ENCODE data around the gene MKRN2OS.

Gene MKRN2OS, protein sequence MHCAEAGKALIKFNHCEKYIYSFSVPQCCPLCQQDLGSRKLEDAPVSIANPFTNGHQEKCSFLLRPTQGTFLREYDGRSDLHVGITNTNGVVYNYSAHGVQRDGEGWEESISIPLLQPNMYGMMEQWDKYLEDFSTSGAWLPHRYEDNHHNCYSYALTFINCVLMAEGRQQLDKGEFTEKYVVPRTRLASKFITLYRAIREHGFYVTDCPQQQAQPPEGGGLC

DNA sequence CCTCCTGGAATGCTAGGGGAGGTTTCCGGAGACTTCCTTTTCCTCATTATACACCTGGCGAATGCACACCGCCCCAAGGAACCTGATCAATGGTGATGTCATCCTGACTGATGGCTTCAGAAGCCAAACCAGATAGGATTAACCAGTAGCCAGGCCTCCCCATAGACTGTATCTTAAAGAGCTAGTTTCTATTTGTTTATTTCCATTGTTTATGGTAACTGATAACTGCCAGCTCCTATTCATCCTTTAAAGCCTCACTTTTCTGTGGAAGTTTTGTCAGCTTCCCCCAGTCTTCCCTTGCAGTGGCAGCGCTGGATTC lies at the start of gene MKRN2OS:
TSS of gene MKRN2OS (minus strand) at position 27 of the 319 bp plus-strand sequence. CDS start 35 bp downstream, outside the sequence.
- no peak for DNase-seq (ENCODE audit: low spot score)

DNA sequence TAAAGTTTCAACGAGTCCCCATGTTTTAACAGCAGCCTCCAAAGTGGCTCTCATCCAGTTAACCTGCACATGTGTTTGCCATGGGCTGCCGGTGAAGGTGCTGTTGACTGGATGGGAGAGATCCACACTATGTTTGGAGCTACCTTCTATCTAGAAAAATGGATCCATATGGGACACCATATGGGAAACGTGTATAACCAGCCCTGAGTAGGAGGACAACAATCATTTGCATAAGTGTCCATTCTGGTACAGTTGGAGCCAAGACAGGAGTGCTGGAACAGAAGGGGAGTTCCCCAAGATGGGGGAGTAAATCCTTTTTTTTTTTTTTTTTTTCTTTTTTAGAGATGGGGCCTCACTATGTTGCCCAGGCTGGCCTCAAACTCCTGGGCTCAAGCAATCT lies 48.2 kb upstream of the MKRN2OS start:
- no peak for DNase-seq (ENCODE audit: low spot score)

DNA sequence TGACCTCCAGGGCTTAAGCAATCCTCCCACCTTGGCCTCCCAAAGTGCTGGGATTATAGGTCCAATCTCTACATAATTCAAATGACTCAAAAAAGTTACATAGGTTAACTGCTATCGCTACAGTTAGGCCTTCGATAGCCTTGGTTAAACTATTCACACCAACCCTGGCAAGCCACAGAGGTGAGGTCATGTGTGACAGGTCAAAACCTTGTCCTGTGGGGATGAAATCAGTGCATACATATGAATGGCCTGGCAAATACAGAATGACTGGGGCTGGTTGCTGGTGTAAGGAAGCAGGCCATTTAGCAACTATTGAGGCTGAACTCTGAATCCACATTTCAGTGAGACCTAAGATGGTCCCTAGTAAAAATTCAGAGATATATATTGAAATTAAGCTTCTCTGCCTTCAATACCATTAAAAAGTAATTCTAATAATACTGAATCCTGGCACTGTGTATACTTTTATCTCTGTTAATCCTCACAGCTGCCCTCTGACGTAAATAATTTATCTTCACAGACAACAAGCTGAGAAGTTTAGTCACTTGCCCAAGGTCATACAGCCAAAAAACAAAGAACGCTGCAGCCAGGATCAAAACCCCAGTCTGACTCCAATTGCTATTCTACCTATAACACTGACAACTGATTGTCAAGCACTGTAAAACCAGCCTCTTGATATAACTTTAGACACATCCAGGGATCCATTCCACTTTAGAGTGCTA lies 46.9 kb upstream of the MKRN2OS start:
- no peak for DNase-seq (ENCODE audit: low spot score)

DNA sequence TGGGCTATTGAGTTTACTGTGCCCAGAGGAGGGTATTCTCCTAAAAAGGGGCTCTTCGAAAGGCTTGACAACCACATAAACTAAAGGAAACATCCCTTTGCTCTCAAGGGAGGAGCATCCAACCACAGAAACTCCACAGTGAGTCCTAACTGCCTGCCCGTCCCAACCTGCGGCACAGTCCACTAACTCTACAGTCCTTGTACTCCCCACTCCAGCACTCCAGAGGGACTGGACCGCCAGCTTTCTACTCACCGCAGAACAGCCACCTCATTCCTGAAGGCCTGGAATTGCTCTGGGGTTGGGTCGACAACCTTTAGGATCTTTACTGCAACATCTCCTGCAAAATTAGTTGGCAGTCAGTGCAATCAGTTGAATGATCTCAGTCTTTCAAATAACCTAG lies 46.2 kb upstream of the MKRN2OS start:
- DNase-seq (ENCODE audit: low spot score) = no peak

DNA sequence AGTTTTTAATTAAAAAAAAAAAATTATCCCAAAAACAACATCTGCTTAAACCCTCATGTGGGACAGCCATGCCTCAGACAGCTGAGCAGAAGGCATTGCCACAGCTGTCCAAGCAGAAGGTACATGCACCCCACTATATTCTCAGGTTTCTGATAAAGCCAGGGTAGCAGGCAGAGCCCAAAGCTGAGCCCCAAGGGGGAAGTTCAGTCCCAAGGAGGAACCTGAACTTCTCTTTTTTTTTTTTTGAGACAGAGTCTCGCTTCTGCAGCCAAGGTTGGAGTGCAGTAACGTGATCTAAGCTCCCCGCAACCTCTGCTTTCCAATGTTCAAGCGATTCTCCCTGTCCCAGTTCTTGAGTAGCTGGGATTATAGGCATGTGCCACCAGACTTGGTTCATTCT lies 44.8 kb upstream of the MKRN2OS start:
- no peak for DNase-seq (ENCODE audit: low spot score)

DNA sequence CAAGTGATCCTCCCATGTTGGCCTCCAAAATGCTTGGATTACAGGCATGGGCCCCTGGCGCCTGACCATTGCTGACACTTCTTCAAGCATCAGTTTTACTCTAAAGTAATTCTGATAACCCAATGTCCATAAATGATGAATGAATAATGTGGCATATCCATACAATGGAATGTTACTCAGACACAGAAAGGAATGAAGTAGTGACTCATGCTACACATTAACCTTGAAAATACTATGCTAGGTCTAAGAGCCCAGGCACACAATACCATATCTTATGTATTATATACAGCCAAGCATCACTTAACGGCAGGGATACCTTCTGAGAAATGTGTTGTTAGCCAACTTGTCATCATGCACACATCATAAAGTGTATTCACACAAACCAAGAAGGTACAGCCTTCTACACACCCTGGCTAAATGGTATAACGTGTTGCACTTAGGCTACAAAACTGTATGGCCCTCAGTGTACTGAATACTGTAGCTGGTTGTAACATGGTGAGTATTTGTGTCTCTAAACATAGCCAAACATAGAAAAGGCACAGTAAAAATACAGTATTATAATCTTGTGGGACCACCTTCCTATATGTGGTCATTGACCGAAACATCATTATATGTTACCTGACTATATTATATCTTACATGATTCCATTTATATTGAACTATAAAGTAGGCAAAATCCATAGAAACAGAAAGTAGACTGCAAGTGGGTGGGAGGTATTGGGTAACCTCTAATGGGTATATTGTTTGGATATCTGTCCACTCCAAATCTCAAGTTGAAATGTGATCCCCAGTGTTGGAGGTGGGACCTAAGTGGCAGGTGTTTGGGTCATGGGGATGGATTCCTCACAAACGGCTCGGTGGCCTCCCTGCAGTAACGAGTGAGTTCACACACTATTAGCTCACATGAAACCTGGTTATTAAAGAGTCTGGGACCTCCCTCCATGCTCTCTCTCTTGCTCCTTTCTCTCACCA lies 43.0 kb upstream of the MKRN2OS start:
- DNase-seq (ENCODE audit: low spot score) = peak; percentile 30

GRCh38 chr3:12586403-12586802 lies 41.1 kb upstream of the MKRN2OS start:
- DNase-seq (ENCODE audit: low spot score) = no peak

GRCh38 chr3:12585970-12586369 lies 40.7 kb upstream of the MKRN2OS start:
- no peak for DNase-seq (ENCODE audit: low spot score)

GRCh38 chr3:12585181-12585580 lies 39.9 kb upstream of the MKRN2OS start:
- no peak for DNase-seq (ENCODE audit: low spot score)

GRCh38 chr3:12584083-12584482 lies 38.8 kb upstream of the MKRN2OS start:
- DNase-seq (ENCODE audit: low spot score) = no peak

GRCh38 chr3:12583280-12583679 lies 38.0 kb upstream of the MKRN2OS start:
- no peak for DNase-seq (ENCODE audit: low spot score)

GRCh38 chr3:12582730-12583129 lies 37.4 kb upstream of the MKRN2OS start:
- DNase-seq (ENCODE audit: low spot score) = no peak

GRCh38 chr3:12579905-12580304 lies 34.6 kb upstream of the MKRN2OS start:
- DNase-seq (ENCODE audit: low spot score) = no peak

- DNase-seq (ENCODE audit: low spot score) = no peak
Measured at GRCh38 chr3:12579456-12579855, 34.2 kb upstream of the MKRN2OS start.

DNA sequence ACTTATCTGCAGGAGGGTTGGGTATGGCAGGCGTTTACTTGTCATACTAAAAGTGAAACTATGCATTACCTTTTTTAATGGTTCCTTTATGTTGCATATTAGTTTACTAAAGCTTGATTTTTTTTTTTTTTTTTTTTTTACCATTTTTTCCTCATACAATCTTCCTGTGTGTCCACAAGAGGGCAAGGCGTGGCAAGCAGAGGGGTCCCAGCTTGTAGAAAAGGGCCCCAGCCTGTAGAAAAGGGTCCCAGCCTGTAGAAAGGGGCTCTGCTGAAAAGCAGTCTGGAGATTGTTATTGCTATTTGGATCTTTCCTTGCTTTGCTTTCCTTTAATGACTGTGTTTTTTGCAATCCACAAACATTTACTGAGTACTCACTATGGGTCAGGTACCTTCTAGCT lies 33.4 kb upstream of the MKRN2OS start:
- no peak for DNase-seq (ENCODE audit: low spot score)

DNA sequence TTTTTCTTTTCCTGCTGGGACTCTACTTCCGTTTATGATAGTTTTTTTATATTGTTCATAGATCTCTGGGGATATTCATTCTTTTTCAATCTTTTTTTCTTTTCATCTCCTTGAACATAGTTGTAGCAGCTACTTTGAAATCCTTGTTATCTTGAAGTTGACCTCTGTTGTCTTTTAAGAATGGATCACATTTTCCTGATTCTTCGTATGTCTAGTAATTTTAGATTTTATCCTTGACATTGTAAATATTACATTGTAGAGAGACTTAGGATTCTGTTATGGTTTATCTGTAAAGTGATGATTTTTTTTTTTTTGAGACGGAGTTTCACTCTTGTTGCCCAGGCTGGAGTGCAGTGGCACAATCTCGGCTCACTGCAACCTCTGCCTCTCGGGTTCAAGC lies 32.1 kb upstream of the MKRN2OS start:
- no peak for DNase-seq (ENCODE audit: low spot score)

GRCh38 chr3:12574661-12575060 lies 29.4 kb upstream of the MKRN2OS start:
- no peak for DNase-seq (ENCODE audit: low spot score)

DNA sequence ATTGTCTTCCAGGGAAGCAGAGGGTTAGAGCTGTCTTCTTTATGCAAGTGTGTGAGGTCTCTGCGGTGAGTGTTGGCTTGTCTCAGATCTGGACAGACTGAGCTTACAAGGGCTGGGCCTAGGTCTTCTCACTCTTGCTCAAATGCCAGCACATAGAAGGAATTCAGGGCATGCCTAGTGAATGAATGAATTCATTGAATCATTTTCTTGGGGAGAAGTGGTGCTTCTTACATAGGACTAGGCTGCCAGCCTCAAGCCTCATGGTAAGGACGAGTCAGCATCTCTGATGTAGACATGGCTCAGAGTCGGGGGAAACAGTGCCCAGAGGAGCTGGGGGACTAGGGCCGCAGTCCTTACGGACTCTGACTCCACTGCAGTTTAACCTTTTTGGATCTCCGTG lies 28.8 kb upstream of the MKRN2OS start:
- no peak for DNase-seq (ENCODE audit: low spot score)

DNA sequence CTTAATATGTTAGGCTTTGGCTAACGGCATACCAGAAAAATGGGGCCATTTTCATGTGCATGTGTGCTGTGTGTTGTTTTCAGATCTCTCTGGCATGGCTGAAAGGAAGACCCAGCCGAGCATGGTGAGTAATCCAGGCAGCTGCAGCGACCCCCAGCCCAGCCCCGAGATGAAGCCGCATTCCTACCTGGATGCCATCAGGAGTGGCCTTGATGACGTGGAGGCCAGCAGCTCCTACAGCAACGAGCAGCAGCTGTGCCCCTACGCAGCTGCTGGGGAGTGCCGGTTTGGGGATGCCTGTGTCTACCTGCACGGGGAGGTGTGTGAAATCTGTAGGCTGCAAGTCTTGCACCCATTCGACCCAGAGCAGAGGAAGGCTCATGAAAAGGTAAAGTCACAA lies 26.7 kb upstream of the MKRN2OS start:
- DNase-seq (ENCODE audit: low spot score) = no peak

- DNase-seq (ENCODE audit: low spot score) = no peak
Measured at GRCh38 chr3:12569836-12570235, 24.5 kb upstream of the MKRN2OS start.

- DNase-seq (ENCODE audit: low spot score) = no peak
Measured at GRCh38 chr3:12568747-12569146, 23.4 kb upstream of the MKRN2OS start.

- no peak for DNase-seq (ENCODE audit: low spot score)
Measured at GRCh38 chr3:12566976-12567375, 21.7 kb upstream of the MKRN2OS start.

GRCh38 chr3:12562451-12562850 lies 17.2 kb upstream of the MKRN2OS start:
- DNase-seq (ENCODE audit: low spot score) = no peak
